DOHH2 (cell line): ENCODE measurements around the gene IGFLR1.

Experiments used
- H3F3A ChIP-seq: fragments of 200-600 bp; sonication (generic), shearing (Covaris generic); 2 replicates; pipeline ENCODE4 v1.6.0; 2016; ENCODE audit warnings: antibody characterized with exemption, mild to moderate bottlenecking; ENCODE audit not compliant: control insufficient read depth, insufficient read depth
- H3K27ac ChIP-seq: fragments of 200-600 bp; sonication (generic); 2 replicates; pipeline ENCODE4 v1.5.1; 2014; ENCODE audit warnings: low read depth, mild to moderate bottlenecking, low read length, moderate library complexity
- H3K27me3 ChIP-seq: fragments of 200-600 bp; sonication (generic); 2 replicates; pipeline ENCODE4 v1.6.1; 2014; ENCODE audit warnings: mild to moderate bottlenecking, low read length, mixed read lengths; ENCODE audit not compliant: control insufficient read depth
- H3K36me3 ChIP-seq: fragments of 200-600 bp; sonication (generic); 2 replicates; pipeline ENCODE4 v1.6.1; 2014; ENCODE audit warnings: mild to moderate bottlenecking, low read length, moderate library complexity, mixed read lengths; ENCODE audit not compliant: control insufficient read depth
- H3K4me1 ChIP-seq: fragments of 200-600 bp; sonication (generic); 2 replicates; pipeline ENCODE4 v1.6.1; 2014; ENCODE audit warnings: mild to moderate bottlenecking, low read length, mixed read lengths; ENCODE audit not compliant: control insufficient read depth
- H3K4me2 ChIP-seq: fragments of 200-600 bp; sonication (generic); 2 replicates; pipeline ENCODE4 v1.6.0; 2014; ENCODE audit warnings: mild to moderate bottlenecking, low read length, moderate library complexity
- H3K4me3 ChIP-seq: fragments of 200-600 bp; sonication (generic); 2 replicates; pipeline ENCODE4 v1.5.1; 2014; ENCODE audit warnings: mild to moderate bottlenecking, low read length, mixed read lengths
- H3K79me2 ChIP-seq: fragments of 200-600 bp; sonication (generic); 2 replicates; pipeline ENCODE4 v1.6.1; 2014; ENCODE audit warnings: mild to moderate bottlenecking, low read length, mixed read lengths; ENCODE audit not compliant: control insufficient read depth
- H3K9me2 ChIP-seq: fragments of 200-600 bp; sonication (generic); replicated peaks from 2 replicates; pipeline ENCODE4 v1.6.1; 2014; ENCODE audit warnings: mild to moderate bottlenecking, low read length, mixed read lengths; ENCODE audit not compliant: control insufficient read depth
- H3K9me3 ChIP-seq: fragments of 200-600 bp; sonication (generic); 2 replicates; pipeline ENCODE4 v1.6.1; 2014; ENCODE audit warnings: antibody characterized with exemption, low read length, mixed read lengths; ENCODE audit not compliant: control insufficient read depth, insufficient read depth
- H4K20me1 ChIP-seq: fragments of 200-600 bp; sonication (generic); 2 replicates; pipeline ENCODE4 v1.6.0; 2014; ENCODE audit warnings: low read depth, mild to moderate bottlenecking, antibody characterized with exemption, low read length, moderate library complexity; ENCODE audit not compliant: control insufficient read depth, insufficient read depth
- EZH2phosphoT487 ChIP-seq: fragments of 200-600 bp; sonication (generic); IDR thresholded peaks from 2 replicates; pipeline ENCODE4 v1.6.1; 2017; ENCODE audit warnings: borderline replicate concordance, mild to moderate bottlenecking, antibody characterized with exemption, low read length, moderate library complexity, mixed read lengths
- TF ChIP-seq, protein P1 (sequence below): fragments of 200-600 bp; sonication (generic); IDR thresholded peaks from one replicate; pipeline ENCODE4 v1.5.1; 2014; ENCODE audit warnings: antibody characterized with exemption, mild to moderate bottlenecking, low read depth, low read length; ENCODE audit not compliant: poor library complexity, severe bottlenecking

The IGFLR1 gene

DNA sequence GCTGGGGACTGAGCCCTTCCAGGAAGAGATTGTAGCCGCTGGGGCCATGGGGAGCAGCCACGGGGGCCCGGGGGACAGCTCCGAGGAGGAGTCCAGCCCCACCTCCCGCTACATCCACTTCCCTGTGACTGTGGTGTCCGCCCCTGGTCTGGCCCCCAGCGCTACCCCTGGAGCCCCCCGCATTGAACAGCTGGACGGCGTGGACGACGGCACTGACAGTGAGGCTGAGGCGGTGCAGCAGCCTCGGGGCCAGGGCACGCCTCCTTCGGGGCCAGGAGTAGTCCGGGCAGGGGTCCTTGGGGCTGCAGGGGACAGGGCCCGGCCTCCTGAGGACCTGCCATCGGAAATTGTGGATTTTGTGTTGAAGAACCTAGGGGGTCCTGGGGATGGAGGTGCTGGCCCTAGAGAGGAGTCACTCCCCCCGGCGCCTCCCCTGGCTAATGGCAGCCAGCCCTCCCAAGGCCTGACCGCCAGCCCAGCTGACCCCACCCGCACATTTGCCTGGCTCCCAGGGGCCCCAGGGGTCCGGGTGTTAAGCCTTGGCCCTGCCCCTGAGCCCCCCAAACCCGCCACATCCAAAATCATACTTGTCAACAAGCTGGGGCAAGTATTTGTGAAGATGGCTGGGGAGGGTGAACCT is 9.6 kb downstream of the IGFLR1 start:
- Histone ChIP-seq H3K9me3 (no peaks in the 10 kb centered on the region), H3K36me3 (peaks cover 91% of the 10 kb centered on the region), H3K27ac (no peak overlapping the region), H3K4me1 (peaks cover 14% of the 10 kb centered on the region), H3K79me2 (no peaks in the 10 kb centered on the region), H3K27me3 (no peaks in the 10 kb centered on the region), H3K4me2 (no peak overlapping the region), H3F3A (peaks cover 10% of the 10 kb centered on the region), H3K9me2 (no peaks in the 10 kb centered on the region), H3K4me3 (no peak overlapping the region), H4K20me1 (no peaks in the 10 kb centered on the region)
- TF ChIP-seq, protein P1, sequence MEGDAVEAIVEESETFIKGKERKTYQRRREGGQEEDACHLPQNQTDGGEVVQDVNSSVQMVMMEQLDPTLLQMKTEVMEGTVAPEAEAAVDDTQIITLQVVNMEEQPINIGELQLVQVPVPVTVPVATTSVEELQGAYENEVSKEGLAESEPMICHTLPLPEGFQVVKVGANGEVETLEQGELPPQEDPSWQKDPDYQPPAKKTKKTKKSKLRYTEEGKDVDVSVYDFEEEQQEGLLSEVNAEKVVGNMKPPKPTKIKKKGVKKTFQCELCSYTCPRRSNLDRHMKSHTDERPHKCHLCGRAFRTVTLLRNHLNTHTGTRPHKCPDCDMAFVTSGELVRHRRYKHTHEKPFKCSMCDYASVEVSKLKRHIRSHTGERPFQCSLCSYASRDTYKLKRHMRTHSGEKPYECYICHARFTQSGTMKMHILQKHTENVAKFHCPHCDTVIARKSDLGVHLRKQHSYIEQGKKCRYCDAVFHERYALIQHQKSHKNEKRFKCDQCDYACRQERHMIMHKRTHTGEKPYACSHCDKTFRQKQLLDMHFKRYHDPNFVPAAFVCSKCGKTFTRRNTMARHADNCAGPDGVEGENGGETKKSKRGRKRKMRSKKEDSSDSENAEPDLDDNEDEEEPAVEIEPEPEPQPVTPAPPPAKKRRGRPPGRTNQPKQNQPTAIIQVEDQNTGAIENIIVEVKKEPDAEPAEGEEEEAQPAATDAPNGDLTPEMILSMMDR, result no peak
- no peak for TF ChIP-seq EZH2phosphoT487

DNA sequence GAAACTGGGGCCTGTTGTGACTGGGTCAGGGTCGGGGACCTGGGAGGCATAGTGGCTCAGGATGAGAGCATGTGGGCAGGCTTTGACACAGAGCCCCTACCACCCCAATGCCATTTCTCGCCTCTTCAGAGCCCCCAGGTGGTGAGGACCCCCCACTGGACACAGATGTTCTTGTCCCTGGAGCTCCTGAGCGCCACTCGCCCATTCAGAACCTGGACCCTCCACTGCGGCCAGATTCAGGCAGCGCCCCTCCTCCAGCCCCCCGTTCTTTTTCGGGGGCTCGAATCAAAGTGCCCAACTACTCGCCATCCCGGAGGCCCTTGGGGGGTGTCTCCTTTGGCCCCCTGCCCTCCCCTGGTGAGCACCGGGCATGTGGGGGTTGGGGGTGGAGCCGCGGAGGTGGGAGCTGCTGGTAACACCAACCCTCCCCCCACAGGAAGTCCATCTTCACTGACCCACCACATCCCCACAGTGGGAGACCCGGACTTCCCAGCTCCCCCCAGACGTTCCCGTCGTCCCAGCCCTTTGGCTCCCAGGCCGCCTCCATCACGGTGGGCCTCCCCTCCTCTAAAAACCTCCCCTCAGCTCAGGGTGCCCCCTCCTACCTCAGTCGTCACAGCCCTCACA is 10.4 kb downstream of the IGFLR1 start:
- H3K27me3 ChIP-seq, result no peaks in the 10 kb centered on the region
- H4K20me1 ChIP-seq, result no peaks in the 10 kb centered on the region
- no peaks in the 10 kb centered on the region for H3K9me3 ChIP-seq
- H3F3A ChIP-seq, result peaks cover 4% of the 10 kb centered on the region; the same call in 1 of the 2 replicates
- TF ChIP-seq, protein P1, result no peak
- no peak for TF ChIP-seq EZH2phosphoT487
- peaks cover 92% of the 10 kb centered on the region for H3K36me3 ChIP-seq
- no peak overlapping the region for H3K4me3 ChIP-seq
- H3K4me1 ChIP-seq, result peaks cover 6% of the 10 kb centered on the region
- H3K9me2 ChIP-seq, result no peaks in the 10 kb centered on the region
- H3K79me2 ChIP-seq, result no peaks in the 10 kb centered on the region
- no peak overlapping the region for H3K4me2 ChIP-seq
- no peak overlapping the region for H3K27ac ChIP-seq

DNA sequence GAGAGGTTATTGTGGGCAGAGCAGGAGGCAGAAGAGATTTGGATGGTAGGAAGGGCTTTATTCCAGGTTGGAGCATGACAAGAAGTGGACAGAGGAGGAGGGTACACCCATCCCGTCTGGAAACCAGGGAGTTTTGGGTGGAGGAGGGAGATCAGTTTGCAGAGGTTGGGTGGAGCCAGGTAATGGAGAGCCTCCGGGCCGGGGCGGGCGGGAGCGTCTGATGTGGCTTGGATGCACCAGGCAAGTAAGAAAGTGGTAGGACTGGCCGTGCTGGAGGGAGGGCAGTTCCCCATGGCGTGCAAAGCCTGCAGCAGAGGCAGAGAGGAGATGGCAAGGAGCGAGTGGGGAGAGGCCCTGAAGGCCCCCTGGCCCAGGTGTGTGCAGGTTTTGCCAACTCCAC is 10.9 kb downstream of the IGFLR1 start:
- H3K36me3 ChIP-seq, result peaks cover 90% of the 10 kb centered on the region
- H3K4me1 ChIP-seq, result 0 out of 2 replicates have a peak, but pooled peaks cover 1% of the 10 kb centered on the region
- H3K4me2 ChIP-seq, result no peak overlapping the region
- H4K20me1 ChIP-seq, result no peaks in the 10 kb centered on the region
- H3K27me3 ChIP-seq, result no peaks in the 10 kb centered on the region
- H3K9me2 ChIP-seq, result no peaks in the 10 kb centered on the region
- TF ChIP-seq, protein P1, result no peak
- TF ChIP-seq EZH2phosphoT487, result no peak
- H3K79me2 ChIP-seq, result no peaks in the 10 kb centered on the region
- peaks cover 3% of the 10 kb centered on the region; the same call in 1 of the 2 replicates for H3F3A ChIP-seq
- H3K9me3 ChIP-seq, result no peaks in the 10 kb centered on the region
- H3K4me3 ChIP-seq, result no peak overlapping the region
- no peak overlapping the region for H3K27ac ChIP-seq
